Subcutaneous adipose tissue (tissue), 4 donors: Measurements from ENCODE around the gene CCDC102B. TPM values are rescaled to one million over a fixed set of nuclear protein-coding genes. Genes with fewer than 3 reads are reported as not detected.

Experiments used
- CTCF ChIP-seq: fragments of 450-650 bp; IDR thresholded peaks from one replicate; pipeline ENCODE4 v1.5.1; 2016; ENCODE audit warnings: low read depth, mild to moderate bottlenecking, control low read depth, antibody characterized with exemption, moderate library complexity
- total RNA-seq, 4 donors: library from RNA; depleted of rRNA; stranded (reverse); fragments of >200 nt; gene quantifications; one replicate each; pipeline ENCODE4 v1.1.0, GENCODE V29; 2016

Gene CCDC102B
- total RNA-seq: 10 to 100 TPM in 3 of 4 donors, 1 to 10 TPM in 1; 4.7 to 13.8 (median 12.6) TPM

DNA sequence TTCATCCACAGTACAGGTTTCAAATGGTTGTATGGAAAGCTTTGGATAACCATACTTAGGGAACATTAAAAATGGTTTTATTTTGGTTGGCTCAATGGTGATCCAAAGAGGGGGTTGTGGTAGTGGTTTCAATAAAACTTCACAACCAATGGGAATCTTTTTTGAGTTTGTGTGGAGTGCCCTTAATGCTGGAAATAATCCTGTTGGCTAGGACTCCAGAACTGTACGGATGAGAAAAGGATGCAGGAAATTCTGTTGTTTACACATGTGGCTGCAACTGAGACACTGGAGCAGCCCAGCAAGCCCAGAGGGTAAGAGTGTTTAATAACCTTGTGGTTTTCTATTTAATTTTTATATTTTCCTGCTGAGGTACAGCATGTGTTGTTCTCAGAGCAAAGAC, at the start of gene CCDC102B:
Gene CCDC102B, plus strand, starts transcription at position 210 of the 400 bp plus-strand sequence. CDS start 38,684 bp downstream, outside the sequence.
- no peak for TF ChIP-seq CTCF

DNA sequence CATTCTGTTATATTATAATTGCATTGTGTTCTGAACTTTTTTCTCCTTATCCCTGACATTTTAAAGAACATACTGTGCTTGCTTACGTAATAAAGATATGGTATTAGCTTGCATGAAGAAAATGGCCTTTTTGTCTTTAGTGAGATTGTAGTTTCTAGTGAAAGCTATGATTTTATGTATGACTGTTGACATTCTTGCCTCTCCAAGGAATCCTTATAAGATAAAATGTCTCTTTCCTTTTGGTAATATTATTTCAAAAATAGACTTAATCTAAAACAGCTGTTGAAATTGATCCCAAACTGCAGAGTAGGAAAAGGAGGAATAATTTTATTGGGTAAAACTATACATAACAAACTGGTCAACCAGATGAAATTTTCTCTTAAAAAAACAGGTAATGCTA, 40.8 kb upstream of the CCDC102B start:
- no peak for TF ChIP-seq CTCF

- TF ChIP-seq CTCF: no peak
These were observed 38.6 kb upstream of the CCDC102B start for GRCh38 chr18:68759308-68759707.

DNA sequence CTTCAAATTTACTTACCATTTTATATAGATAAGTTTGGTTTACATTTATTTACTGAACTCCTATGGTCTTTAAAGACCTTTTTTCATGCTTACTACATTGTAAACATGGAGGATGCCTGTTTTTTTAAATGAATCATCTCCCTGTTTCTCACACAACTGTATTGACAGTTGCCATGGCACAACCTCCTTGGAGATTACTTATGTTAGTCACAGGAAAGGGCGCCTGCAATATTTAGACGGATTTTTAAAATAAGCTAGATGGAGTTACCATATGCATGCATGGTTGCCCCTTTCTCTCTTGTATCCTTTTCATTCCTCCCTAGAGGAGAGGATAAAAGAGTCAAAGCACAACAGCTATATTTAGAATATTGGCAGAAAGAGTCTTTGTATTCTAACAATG, 34.8 kb upstream of the CCDC102B start:
- no peak for TF ChIP-seq CTCF

DNA sequence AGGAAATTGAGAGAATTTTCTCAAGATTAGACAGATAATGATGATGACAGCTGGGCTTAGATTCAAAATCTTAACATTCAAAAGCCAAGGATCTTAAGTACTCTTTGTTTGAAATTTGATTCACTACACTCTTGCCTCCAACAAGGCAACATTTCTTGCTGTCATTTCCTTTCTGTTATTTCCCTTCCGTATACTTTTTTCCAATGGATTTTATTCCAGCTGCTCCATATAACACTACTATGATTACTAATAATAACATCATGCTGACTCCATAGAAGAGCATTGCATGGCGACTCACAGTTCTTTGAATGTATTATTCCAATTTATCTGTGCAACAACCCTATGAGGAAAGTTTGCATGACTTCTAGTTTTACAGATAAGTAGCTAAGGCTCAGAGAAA, 33.9 kb upstream of the CCDC102B start:
- no peak for TF ChIP-seq CTCF

- TF ChIP-seq CTCF: no peak
These were observed 31.4 kb upstream of the CCDC102B start for GRCh38 chr18:68766433-68766832.

GRCh38 chr18:68769461-68769860, 28.4 kb upstream of the CCDC102B start:
- TF ChIP-seq CTCF: no peak
